ENCODE measurements around the gene JAG2. TPM values are rescaled to one million over a fixed set of nuclear protein-coding genes. Genes with fewer than 3 reads are reported as not detected.

Gene JAG2
- total and polyA plus RNA-seq, 12 donors, result 18.5 to 45.5 (median 26.3) TPM

- Histone ChIP-seq H3K4me3 (no peak overlapping the region), H3K27me3 (peaks cover 0 to 7% (median 0%) of the 10 kb centered on the region in 7 donors), H3K36me3 (peaks cover 0 to 32% (median 7%) of the 10 kb centered on the region in 9 donors), H3K4me1 (peaks cover 26 to 57% (median 46%) of the 10 kb centered on the region in 9 donors), H3K27ac (peak overlapping the region in 7 of 10 donors; percentile 5 to 65 (median 41)), H3K9me3 (no peaks in the 10 kb centered on the region)
- intact Hi-C loops (cut with DNase I), result loop anchor here in 2 of 10 donors (10.0 kb wide), 1 partner anchor 78 kb away; no protein-coding TSS in a partner anchor
- no peak for TF ChIP-seq CTCF (IDR thresholded peaks at IDR 0.05)
- DNase-seq (no peak), ATAC-seq (no peak)
- WGBS, 2 donors, result 25 to 28% methylated on average over 5 of the region's 5 CpGs
Measured at GRCh38 chr14:105206873-105207272, 38.3 kb upstream of the JAG2 start.

GRCh38 chr14:105205673-105206208, 37.2 kb upstream of the JAG2 start:
- DNase-seq (peak in 1 of 2 donors; percentile 59), ATAC-seq (peak in 7 of 8 donors; percentile 6 to 58 (median 32))
- peaks cover 0 to 17% (median 0%) of the 10 kb centered on the region in 7 donors for H3K27me3 ChIP-seq
- H3K27ac ChIP-seq, result peak overlapping the region in 8 of 10 donors; percentile 3 to 80 (median 64)
- intact Hi-C loops (cut with DNase I), result loop anchor here in 3 of 10 donors (2.0 to 10.0 kb wide), 2 partner anchors 79 to 145 kb away; no protein-coding TSS in a partner anchor
- TF ChIP-seq CTCF (IDR thresholded peaks at IDR 0.05), result no peak
- peaks cover 26 to 67% (median 57%) of the 10 kb centered on the region in 9 donors for H3K4me1 ChIP-seq
- H3K36me3 ChIP-seq, result peaks cover 0 to 20% (median 7%) of the 10 kb centered on the region in 9 donors
- no peak overlapping the region for H3K4me3 ChIP-seq
- H3K9me3 ChIP-seq, result no peaks in the 10 kb centered on the region
- WGBS, 2 donors, result 38 to 43% methylated on average over 12 of the region's 12 CpGs

DNA sequence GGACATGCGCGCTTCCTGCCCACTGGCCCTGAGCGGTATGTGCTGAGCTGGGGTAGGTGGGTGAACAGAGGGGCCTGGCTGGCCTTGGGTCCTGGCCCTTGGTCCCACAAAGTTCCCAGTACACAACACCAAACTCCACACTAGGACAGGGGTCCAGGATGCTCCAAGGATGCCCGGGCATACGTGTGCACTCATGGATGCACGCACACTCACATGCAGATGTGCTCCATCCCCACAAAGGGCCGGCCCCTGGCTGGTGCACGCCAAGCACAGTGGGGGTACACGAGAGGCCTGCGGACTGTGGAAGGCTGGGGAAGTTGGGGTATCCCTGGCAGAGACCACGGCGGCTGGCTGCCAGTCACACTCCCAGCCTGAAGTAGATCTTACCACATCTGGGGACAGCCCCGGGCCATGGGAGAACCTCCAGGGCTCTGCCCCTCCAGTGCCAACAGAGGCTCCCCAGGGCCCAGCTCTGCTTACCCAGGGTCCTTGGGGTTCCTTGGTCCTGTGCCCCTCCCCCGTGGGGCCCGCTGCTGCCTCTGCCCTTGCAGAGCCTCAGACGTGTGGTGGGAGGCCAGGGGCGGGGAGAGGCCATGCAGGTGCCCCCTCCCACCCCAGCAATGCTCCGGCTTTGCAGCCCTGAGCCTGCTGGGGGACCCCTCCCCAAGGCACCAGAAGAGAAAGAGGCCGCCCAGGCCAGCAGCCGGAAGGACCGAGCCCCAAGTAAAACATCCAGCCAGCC, 36.5 kb upstream of the JAG2 start:
- H3K27ac ChIP-seq, result peak overlapping the region in 9 of 10 donors; percentile 3 to 80 (median 60)
- TF ChIP-seq CTCF (IDR thresholded peaks at IDR 0.05), result no peak
- intact Hi-C loops (cut with DNase I), result loop anchor here in 7 of 10 donors (2.0 to 10.0 kb wide), 9 partner anchors 38 to 147 kb away; partner anchors contain the start of gene JAG2 (in 1 of the 7)

DNA sequence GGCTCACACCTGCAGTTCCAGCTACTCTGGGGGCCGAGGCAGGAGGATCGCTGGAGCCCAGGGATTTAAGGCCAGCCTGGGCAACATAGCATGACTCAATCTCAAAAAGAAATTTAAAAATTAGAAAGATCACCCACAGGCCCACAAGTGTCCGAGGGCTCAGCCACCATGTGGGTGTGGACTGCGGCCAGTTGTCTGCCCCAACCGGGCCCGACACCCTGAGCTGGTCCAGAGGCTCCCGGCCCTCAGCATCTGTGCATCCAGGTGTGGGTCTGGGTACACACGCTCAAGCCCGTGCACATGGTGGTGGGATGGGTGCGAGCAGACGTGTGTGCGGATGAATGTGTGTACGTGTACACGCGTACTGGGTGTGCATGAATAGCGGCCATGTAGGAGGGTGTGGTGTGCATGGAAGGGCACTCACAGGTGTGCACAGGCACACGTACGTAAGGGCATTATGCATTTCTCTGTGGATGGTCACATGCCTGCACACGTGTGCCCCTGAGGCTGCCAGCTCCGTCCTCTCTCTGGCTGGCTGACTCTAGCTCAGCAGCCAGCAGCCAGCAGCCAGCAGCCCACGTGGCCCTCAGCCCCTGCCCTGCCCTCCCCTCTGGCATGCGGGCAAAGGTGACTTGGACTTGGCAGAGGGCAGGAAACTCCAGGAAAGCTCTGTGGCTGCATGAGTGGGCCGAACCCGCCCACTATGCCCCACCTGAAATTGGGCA, 35.8 kb upstream of the JAG2 start:
- TF ChIP-seq CTCF (IDR thresholded peaks at IDR 0.05), result no peak
- Histone ChIP-seq H3K4me3 (no peak overlapping the region), H3K4me1 (peaks cover 26 to 80% (median 70%) of the 10 kb centered on the region in 9 donors), H3K27me3 (peaks cover 0 to 30% (median 0%) of the 10 kb centered on the region in 7 donors), H3K27ac (peak overlapping the region in 7 of 10 donors; percentile 19 to 80 (median 67)), H3K36me3 (peaks cover 0 to 7% (median 0%) of the 10 kb centered on the region in 9 donors), H3K9me3 (no peaks in the 10 kb centered on the region)
- intact Hi-C loops (cut with DNase I), result loop anchor here in 7 of 10 donors (2.0 to 10.0 kb wide), 9 partner anchors 37 to 148 kb away; partner anchors contain the start of gene JAG2 (in 1 of the 7)
- DNase-seq, result peak; percentile 66 to 77
- WGBS, 2 donors, result 55 to 57% methylated on average over 24 of the region's 24 CpGs
- ATAC-seq, result peak; percentile 59 to 86 (median 74)

More for the DNA sequence above, 36.5 kb upstream of the JAG2 start:
- DNase-seq, result no peak
- H3K27me3 ChIP-seq, result peaks cover 0 to 23% (median 0%) of the 10 kb centered on the region in 7 donors
- peak in 3 of 8 donors; percentile 0 to 3 (median 2) for ATAC-seq
- H3K9me3 ChIP-seq, result no peaks in the 10 kb centered on the region
- peaks cover 0 to 14% (median 4%) of the 10 kb centered on the region in 9 donors for H3K36me3 ChIP-seq
- 45 to 52% methylated on average over 21 of the region's 21 CpGs for WGBS, 2 donors
- no peak overlapping the region for H3K4me3 ChIP-seq
- H3K4me1 ChIP-seq, result peaks cover 26 to 72% (median 62%) of the 10 kb centered on the region in 9 donors
